GM20431 (cell line): ENCODE results near the gene FAM13B.
"Not testable (repeated sequence)": the region's sequence is repeated elsewhere in the genome, so short reads cannot be mapped to it uniquely, and the experiment has no call there.

Experiments
- in situ Hi-C: fragments of 300-500 bp; cut with MseI, MboI; formaldehyde crosslinking; loops from one replicate; pipeline ENCODE4 v1.15.0; 2020; ENCODE audit warnings: low sequenced_read_pairs; ENCODE audit not compliant: unreplicated experiment

The FAM13B gene

DNA sequence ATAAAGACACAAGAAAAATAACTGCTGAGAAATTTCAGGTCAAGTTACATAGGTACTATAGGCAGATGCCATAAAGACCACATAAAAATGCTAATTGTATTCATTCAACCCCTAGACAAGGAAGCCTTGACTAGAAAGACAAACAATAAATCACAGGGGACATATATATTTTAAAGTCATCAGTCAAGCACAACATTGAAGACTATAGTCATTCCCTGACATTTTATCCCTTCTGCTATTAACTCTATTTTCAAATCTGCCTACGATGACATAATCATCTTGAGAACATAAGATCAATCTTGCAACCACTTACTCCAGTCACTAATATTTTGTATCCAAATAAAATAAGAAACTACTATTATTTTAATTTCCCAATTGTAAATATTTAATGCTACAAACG lies 38.3 kb downstream of the FAM13B start:
- in situ Hi-C loops, result no loop called here

DNA sequence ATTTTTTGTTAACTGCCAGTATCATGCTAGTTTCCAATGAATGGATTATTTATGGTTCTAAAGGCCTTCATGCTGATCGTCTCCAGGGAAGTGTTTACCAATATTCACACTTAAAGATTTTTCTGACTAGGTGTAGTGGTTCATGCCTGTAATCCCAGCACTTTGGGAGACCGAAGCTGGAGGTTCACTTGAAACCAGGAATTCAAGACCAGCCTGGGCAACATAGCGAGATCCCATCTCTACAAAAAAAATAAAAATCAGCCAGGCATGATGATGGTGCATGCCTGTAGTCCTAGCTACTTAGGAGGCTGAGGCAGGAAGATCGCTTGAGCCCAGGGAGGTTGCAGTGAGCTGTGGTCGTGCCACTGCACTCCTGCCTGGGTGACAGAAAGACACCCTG lies 43.5 kb downstream of the FAM13B start:
- in situ Hi-C loops, result no loop called here

DNA sequence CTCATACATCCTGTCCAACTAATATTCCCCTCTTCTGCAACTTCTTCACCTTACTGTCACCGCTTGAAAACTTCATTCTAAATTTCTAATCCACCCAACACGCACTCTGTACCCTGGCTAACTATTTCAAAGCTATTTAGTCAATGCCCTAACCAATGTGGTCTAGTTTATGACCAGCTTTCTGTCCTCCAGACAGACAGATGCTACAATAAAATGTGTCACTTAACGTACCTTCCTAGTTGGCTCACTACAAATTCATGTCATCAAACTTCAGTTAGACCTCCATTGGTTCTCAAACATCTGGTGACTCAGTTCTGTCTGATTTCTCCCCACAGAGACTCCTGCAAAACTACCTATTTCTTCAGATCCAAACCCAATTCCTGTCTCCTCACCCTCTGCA lies 57.7 kb downstream of the FAM13B start:
- in situ Hi-C loops, result no loop called here

GRCh38 chr5:137970384-137970783 lies 62.5 kb downstream of the FAM13B start:
- in situ Hi-C loops, result not testable (repeated sequence)

DNA sequence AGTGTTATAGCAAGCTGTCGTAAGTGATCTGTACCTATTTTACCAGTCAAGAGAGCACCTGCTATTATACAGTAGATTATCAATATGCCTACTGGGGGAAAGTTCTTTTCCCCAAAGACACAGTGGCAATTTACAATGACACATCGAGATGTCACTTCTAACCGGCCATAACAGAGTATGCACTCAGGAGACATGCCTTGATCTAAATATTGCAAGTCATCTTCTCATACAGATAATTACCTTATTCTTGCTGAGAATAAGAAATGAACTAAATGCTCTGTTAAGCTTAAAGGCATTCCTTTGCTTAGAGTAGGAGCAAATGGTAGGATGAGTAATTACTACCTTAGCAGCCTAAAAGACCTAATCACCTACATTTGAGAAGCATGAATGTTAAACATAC lies 72.1 kb downstream of the FAM13B start:
- in situ Hi-C loops, result no loop called here

GRCh38 chr5:137960141-137960540 lies 72.7 kb downstream of the FAM13B start:
- in situ Hi-C loops, result no loop called here

- in situ Hi-C loops, result no loop called here
Measured at GRCh38 chr5:137959488-137959887, 73.4 kb downstream of the FAM13B start.

DNA sequence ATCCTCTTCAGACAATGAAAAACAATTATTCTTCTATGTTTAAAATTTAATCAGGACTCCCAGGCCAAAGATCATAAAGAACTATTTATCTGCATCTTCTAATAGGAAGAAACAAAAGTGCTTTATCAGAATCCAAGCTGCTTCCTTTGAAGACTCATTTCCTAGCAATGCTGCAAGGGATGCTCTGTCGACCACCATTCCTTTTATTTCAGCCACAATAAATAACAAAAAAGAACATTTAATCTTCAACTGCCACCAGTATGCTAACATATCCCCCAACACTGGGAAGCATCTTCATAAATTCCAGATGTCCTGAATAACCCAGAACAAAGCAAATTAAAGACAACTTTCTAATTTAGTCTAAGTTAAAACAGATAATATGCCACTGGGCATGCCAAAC lies 74.9 kb downstream of the FAM13B start:
- in situ Hi-C loops, result no loop called here

DNA sequence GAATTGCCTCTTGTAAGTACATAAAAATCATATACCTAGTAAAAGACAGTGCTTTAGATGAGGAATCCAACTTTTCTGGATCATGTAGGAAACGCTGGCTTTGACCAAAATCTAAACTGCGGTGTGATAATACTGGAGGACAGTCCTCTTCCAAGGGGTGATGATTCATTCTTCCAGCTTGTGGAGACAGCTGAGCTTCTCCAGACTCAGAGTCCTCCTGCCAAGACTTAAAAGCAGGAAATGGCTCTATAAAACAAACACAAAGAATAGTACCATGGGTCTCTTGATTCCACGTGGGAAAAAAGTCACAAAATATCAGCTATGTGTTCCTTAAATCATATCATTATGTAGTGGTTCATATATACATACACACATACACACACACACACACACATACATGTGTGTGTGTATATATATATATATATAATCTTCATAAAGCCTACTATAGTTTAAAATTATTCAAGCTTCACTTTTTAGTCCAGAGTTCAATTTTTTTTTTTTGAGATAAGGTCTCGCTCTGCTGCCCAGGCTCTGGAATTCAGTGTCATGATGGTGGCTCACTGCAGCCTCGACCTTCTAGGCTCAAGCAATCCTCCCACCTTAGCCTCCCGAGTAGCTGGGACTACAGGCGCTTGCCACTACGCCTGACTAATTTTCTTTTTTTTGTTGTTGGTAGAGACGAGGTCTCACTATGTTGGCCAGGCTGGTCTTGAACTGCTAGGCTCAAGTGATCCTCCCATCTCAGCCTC lies 78.6 kb downstream of the FAM13B start:
- in situ Hi-C loops, result no loop called here

GRCh38 chr5:137945825-137946224 lies 87.1 kb downstream of the FAM13B start:
- in situ Hi-C loops, result no loop called here

- in situ Hi-C loops, result not testable (repeated sequence)
Measured at GRCh38 chr5:137944280-137944679, 88.6 kb downstream of the FAM13B start.

DNA sequence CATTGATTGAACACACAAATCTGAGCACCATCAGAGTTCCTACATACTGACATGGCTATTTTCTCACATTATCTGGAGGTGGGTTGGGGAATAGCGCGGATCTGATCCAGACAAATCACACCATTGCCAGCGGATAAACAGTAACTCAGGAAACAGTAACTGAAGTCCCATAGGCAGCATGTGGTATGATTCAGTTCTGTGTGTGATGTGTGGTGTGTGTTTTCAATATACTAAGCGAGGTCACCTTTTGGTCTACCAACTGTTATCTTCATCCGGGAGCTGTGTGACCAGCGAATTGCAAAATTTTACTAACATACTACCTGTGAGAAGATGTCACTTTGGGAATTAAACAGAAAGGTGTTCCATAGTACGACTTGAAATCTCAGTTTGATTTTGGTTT lies 93.5 kb downstream of the FAM13B start:
- in situ Hi-C loops, result no loop called here

- in situ Hi-C loops, result no loop called here
Measured at GRCh38 chr5:137938751-137939143, 94.1 kb downstream of the FAM13B start.

DNA sequence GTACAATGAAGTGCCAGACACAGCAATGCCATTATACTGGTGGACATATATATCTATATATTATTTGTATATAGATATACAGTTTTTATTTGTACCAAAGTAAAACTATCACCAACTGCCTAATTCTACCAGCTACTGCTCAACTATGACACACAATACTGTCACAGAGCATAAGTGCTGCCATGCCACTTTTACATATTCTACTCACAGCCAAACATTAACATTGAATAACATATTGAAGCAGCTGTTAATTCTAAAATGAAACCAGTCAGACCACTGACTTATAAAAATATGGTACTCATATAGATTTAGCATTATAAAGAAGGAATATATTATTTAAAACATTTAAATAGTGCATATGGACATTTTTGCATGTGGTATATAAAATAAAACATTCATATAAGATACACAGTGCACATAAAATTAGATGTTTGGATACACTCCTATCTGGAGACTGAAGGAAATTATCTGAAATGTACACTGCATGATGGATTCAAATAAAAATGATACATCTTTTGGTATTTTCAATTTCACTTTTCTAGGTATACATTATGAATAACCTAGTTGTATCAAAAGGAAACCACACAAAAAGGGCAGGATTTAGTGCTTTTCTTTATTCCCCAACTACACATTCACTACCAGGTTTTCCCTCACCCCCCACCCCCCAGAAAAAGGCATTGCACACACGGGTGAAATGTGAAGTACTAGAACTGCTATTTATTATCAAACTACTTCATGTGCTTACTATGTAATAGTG lies 94.7 kb downstream of the FAM13B start:
- in situ Hi-C loops, result no loop called here

- in situ Hi-C loops, result no loop called here
Measured at GRCh38 chr5:137935694-137936093, 97.2 kb downstream of the FAM13B start.

DNA sequence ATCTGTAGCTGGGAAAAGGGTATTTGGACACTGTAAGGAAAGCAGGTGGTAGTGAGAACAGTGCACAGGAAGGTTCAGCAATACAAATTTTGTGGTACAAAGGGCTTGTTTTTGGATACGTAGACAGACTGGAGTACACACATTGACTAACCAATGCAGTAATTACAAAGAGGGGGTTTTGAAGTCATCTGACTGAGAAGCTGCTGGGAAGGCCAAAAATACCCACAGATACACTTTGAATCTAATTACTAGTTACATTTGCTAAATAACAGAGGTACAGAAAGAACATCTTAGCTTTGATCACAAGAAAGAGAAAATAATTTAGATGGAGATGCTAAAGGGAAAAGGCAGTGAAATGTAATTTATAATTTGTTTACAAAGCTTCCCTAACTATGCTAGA lies 97.7 kb downstream of the FAM13B start:
- in situ Hi-C loops, result no loop called here

GRCh38 chr5:137933491-137933911 lies 99.4 kb downstream of the FAM13B start:
- in situ Hi-C loops, result no loop called here

DNA sequence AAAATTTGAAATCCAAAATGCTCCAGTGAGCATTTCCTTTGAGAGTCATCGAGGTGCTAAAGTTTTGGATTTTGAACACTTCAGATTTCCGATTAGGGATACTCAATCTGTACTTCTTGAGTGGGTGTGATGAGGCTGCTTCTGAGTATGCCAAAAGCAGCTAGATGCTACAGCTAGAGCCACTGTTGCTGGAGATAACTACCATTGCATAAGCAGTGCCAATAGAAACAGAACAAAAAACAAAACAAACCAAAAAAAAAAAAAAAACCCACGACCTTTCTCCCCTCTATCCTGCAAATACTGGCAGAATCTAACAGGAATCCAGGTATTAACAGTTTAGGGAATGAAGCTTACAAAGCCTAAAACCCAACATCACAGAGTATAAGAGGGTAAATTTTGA lies 100.1 kb downstream of the FAM13B start:
- in situ Hi-C loops, result no loop called here

- in situ Hi-C loops, result no loop called here
Measured at GRCh38 chr5:137923856-137924255, 109.0 kb downstream of the FAM13B start.

- in situ Hi-C loops, result no loop called here
Measured at GRCh38 chr5:137921931-137922330, 110.9 kb downstream of the FAM13B start.

DNA sequence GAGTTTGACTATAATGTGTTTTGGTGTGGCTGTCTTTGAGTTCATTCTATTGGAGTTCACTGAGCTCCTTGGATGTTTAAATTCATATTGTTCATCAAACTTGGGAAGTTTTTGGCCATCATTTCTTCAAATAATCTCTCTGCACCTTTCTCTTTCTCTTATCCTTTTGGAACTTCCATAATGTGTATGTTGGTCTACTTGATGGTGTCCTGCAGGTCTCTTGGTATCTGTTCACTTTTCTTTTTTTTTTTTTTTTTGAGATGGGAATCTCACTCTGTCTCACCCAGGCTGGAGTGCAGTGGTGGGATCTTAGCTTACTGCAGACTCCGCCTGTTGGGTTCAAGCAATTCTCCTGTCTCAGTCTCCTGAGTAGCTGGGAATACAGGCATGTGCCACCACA lies 116.0 kb downstream of the FAM13B start:
- in situ Hi-C loops, result no loop called here

GRCh38 chr5:137914758-137915157 lies 118.1 kb downstream of the FAM13B start:
- in situ Hi-C loops, result no loop called here
